Trophoblast cell (in vitro differentiated cells and primary cell): ENCODE results near the gene GCM1.

Experiments used
- DNase-seq, 2 donors: peaks; one replicate each; pipeline ENCODE4 v3.0.0-alpha.2; 2016
- H2AFZ ChIP-seq: 2 replicates; pipeline ENCODE4 v1.6.1; 2013; ENCODE audit warnings: low read length, moderate library complexity, mild to moderate bottlenecking; ENCODE audit not compliant: insufficient read depth, poor library complexity
- H2AK5ac ChIP-seq: 2 replicates; pipeline ENCODE4 v1.6.1; 2013; ENCODE audit warnings: mild to moderate bottlenecking, low read length
- H2BK120ac ChIP-seq: 2 replicates; pipeline ENCODE4 v1.6.1; 2013; ENCODE audit warnings: low read length, mild to moderate bottlenecking, moderate library complexity; ENCODE audit not compliant: insufficient read depth, poor library complexity
- H2BK12ac ChIP-seq: 2 replicates; pipeline ENCODE4 v1.6.1; 2013; ENCODE audit warnings: mild to moderate bottlenecking, low read length, moderate library complexity
- H2BK5ac ChIP-seq: 2 replicates; pipeline ENCODE4 v1.6.1; 2013; ENCODE audit warnings: low read length, low read depth, moderate library complexity, mild to moderate bottlenecking; ENCODE audit not compliant: poor library complexity
- H3K14ac ChIP-seq: 2 replicates; pipeline ENCODE4 v1.6.1; 2013; ENCODE audit warnings: mild to moderate bottlenecking, low read length
- H3K18ac ChIP-seq: 2 replicates; pipeline ENCODE4 v1.6.1; 2013; ENCODE audit warnings: mild to moderate bottlenecking, low read length
- H3K23ac ChIP-seq: 2 replicates; pipeline ENCODE4 v1.6.1; 2013; ENCODE audit warnings: low read length
- H3K27ac ChIP-seq: 2 replicates; pipeline ENCODE4 v1.5.1; 2013; ENCODE audit warnings: low read depth, mild to moderate bottlenecking, inconsistent platforms, low read length, moderate library complexity
- H3K27me3 ChIP-seq: 2 replicates; pipeline ENCODE4 v1.6.1; 2013; ENCODE audit warnings: inconsistent platforms, mild to moderate bottlenecking, low read length, moderate library complexity; ENCODE audit not compliant: insufficient read depth
- H3K36me3 ChIP-seq, 2 experiments: 1 replicate in 1 of 2; 2 replicates in 1 of 2; pipeline ENCODE4 v1.6.1; 2013; ENCODE audit warnings: low read length in 2 of 2, mild to moderate bottlenecking in 2 of 2, moderate library complexity in 1 of 2; ENCODE audit not compliant: insufficient read depth in 2 of 2, control insufficient read depth in 1 of 2
- H3K4ac ChIP-seq: 2 replicates; pipeline ENCODE4 v1.6.1; 2013; ENCODE audit warnings: low read depth, mild to moderate bottlenecking, low read length, moderate library complexity
- H3K4me1 ChIP-seq, 2 experiments: 1 replicate in 1 of 2; 2 replicates in 1 of 2; pipeline ENCODE4 v1.6.1; 2013; ENCODE audit warnings: low read length in 2 of 2, mild to moderate bottlenecking in 2 of 2, moderate library complexity in 1 of 2; ENCODE audit not compliant: insufficient read depth in 2 of 2, control insufficient read depth in 1 of 2
- H3K4me2 ChIP-seq: 2 replicates; pipeline ENCODE4 v1.6.1; 2013; ENCODE audit warnings: inconsistent platforms, mild to moderate bottlenecking, low read length, moderate library complexity
- H3K4me3 ChIP-seq: 2 replicates; pipeline ENCODE4 v1.5.1; 2013; ENCODE audit warnings: mild to moderate bottlenecking, low read depth, low read length, inconsistent platforms
- H3K79me1 ChIP-seq: one replicate; pipeline ENCODE4 v1.6.1; 2013; ENCODE audit warnings: low read length
- H3K79me2 ChIP-seq: 2 replicates; pipeline ENCODE4 v1.6.1; 2013; ENCODE audit warnings: low read length, mild to moderate bottlenecking; ENCODE audit not compliant: control insufficient read depth, insufficient read depth, poor library complexity
- H3K9ac ChIP-seq: 2 replicates; pipeline ENCODE4 v1.6.1; 2013; ENCODE audit warnings: mild to moderate bottlenecking, low read length
- H3K9me3 ChIP-seq: 2 replicates; pipeline ENCODE4 v1.6.1; 2013; ENCODE audit warnings: low read depth, mild to moderate bottlenecking, control low read depth, inconsistent platforms, low read length; ENCODE audit not compliant: insufficient read depth
- H4K12ac ChIP-seq: 2 replicates; pipeline ENCODE4 v1.6.1; 2013; ENCODE audit warnings: low read depth, mild to moderate bottlenecking, low read length, moderate library complexity
- H4K8ac ChIP-seq: 2 replicates; pipeline ENCODE4 v1.6.1; 2013; ENCODE audit warnings: low read depth, mild to moderate bottlenecking, low read length, moderate library complexity
- H4K91ac ChIP-seq: one replicate; pipeline ENCODE4 v1.6.1; 2013; ENCODE audit warnings: low read depth, mild to moderate bottlenecking, low read length, moderate library complexity
- WGBS: extraction: QIAGEN DNeasy Blood & Tissue Kit; methylation state at CpG from one replicate; pipeline ENCODE4 v1.1.7; 2013; ENCODE audit warnings: missing lambda C conversion rate; ENCODE audit not compliant: insufficient read length, insufficient coverage; ENCODE audit errors: extremely low coverage; 5-methylcytosine and 5-hydroxymethylcytosine counted together

Gene GCM1

GRCh38 chr6:53168516-53169267 is 20.1 kb upstream of the GCM1 start:
- no peaks in the 10 kb centered on the region for H3K9me3 ChIP-seq
- no peak overlapping the region for H2BK5ac ChIP-seq
- H3K27ac ChIP-seq, result peak overlapping the region; percentile 60

GRCh38 chr6:53165293-53165692 is 16.7 kb upstream of the GCM1 start:
- peaks cover 5% of the 10 kb centered on the region for H3K79me1 ChIP-seq
- H3K18ac ChIP-seq, result no peak overlapping the region
- DNase-seq, result no peak
- peak overlapping the region; percentile 36 for H4K91ac ChIP-seq
- H3K27me3 ChIP-seq, result no peaks in the 10 kb centered on the region
- H2BK120ac ChIP-seq, result no peak overlapping the region
- H3K4ac ChIP-seq, result no peak overlapping the region
- no peak overlapping the region for H4K12ac ChIP-seq
- no peak overlapping the region for H3K23ac ChIP-seq
- no peaks in the 10 kb centered on the region for H3K79me2 ChIP-seq
- no peaks in the 10 kb centered on the region for H3K36me3 ChIP-seq
- no peak overlapping the region for H3K4me3 ChIP-seq
- H3K4me1 ChIP-seq, result peaks cover 0 to 6% of the 10 kb centered on the region in 2 experiments
- WGBS, result no CpG with 5 or more reads among the region's 4 CpGs
- no peak overlapping the region for H2AK5ac ChIP-seq
- no peak overlapping the region for H3K9ac ChIP-seq
- no peak overlapping the region for H2BK5ac ChIP-seq
- H2AFZ ChIP-seq, result no peak overlapping the region
- no peak overlapping the region for H4K8ac ChIP-seq
- no peak overlapping the region for H3K14ac ChIP-seq
- no peaks in the 10 kb centered on the region for H3K9me3 ChIP-seq
- H2BK12ac ChIP-seq, result no peak overlapping the region
- no peak overlapping the region for H3K4me2 ChIP-seq
- no peak overlapping the region for H3K27ac ChIP-seq

More at GRCh38 chr6:53168516-53169267, 20.1 kb upstream of the GCM1 start:
- no peak overlapping the region for H4K12ac ChIP-seq
- H3K79me1 ChIP-seq, result peaks cover 3% of the 10 kb centered on the region
- H3K4me2 ChIP-seq, result no peak overlapping the region
- no peak overlapping the region for H4K8ac ChIP-seq
- H2BK120ac ChIP-seq, result no peak overlapping the region
- DNase-seq, result peak; percentile 57 to 90
- no CpG with 5 or more reads among the region's 4 CpGs for WGBS
- no peak overlapping the region for H3K23ac ChIP-seq
- H3K36me3 ChIP-seq, result no peaks in the 10 kb centered on the region
- H2BK12ac ChIP-seq, result peak overlapping the region; percentile 83
- H3K27me3 ChIP-seq, result no peaks in the 10 kb centered on the region
- H3K9ac ChIP-seq, result no peak overlapping the region
- no peak overlapping the region for H3K18ac ChIP-seq
- no peak overlapping the region for H3K4me3 ChIP-seq
- H3K14ac ChIP-seq, result no peak overlapping the region
- H3K79me2 ChIP-seq, result no peaks in the 10 kb centered on the region
- H3K4ac ChIP-seq, result no peak overlapping the region
- no peak overlapping the region for H2AK5ac ChIP-seq
- H3K4me1 ChIP-seq, result peaks cover 0 to 5% of the 10 kb centered on the region in 2 experiments
- no peak overlapping the region for H2AFZ ChIP-seq
- H4K91ac ChIP-seq, result peak overlapping the region; percentile 82

GRCh38 chr6:53162606-53163005 is 14.0 kb upstream of the GCM1 start:
- Histone ChIP-seq H3K4me1 (peaks cover 0 to 3% of the 10 kb centered on the region in 2 experiments), H4K12ac (no peak overlapping the region), H3K4me3 (no peak overlapping the region), H3K4me2 (no peak overlapping the region), H3K27ac (no peak overlapping the region), H3K9me3 (no peaks in the 10 kb centered on the region), H3K27me3 (no peaks in the 10 kb centered on the region), H3K14ac (no peak overlapping the region), H2BK120ac (no peak overlapping the region), H2BK12ac (no peak overlapping the region), H2AK5ac (no peak overlapping the region), H2AFZ (no peak overlapping the region), H4K8ac (no peak overlapping the region), H2BK5ac (no peak overlapping the region), H3K36me3 (no peaks in the 10 kb centered on the region), H3K9ac (no peak overlapping the region), H3K18ac (no peak overlapping the region), H4K91ac (no peak overlapping the region), H3K4ac (no peak overlapping the region), H3K79me2 (no peaks in the 10 kb centered on the region), H3K79me1 (peaks cover 2% of the 10 kb centered on the region), H3K23ac (no peak overlapping the region)
- no CpG with 5 or more reads among the region's 1 CpG for WGBS
- DNase-seq, result no peak

- no peaks in the 10 kb centered on the region for H3K36me3 ChIP-seq
- no peak overlapping the region for H3K14ac ChIP-seq
- H4K12ac ChIP-seq, result no peak overlapping the region
- H3K4me3 ChIP-seq, result no peak overlapping the region
- H3K4me2 ChIP-seq, result no peak overlapping the region
- peaks cover 0 to 3% of the 10 kb centered on the region in 2 experiments for H3K4me1 ChIP-seq
- H4K8ac ChIP-seq, result no peak overlapping the region
- no peak overlapping the region for H3K23ac ChIP-seq
- no peak overlapping the region for H3K27ac ChIP-seq
- no peaks in the 10 kb centered on the region for H3K27me3 ChIP-seq
- H3K18ac ChIP-seq, result no peak overlapping the region
- no peak overlapping the region for H2AK5ac ChIP-seq
- no peak overlapping the region for H2BK5ac ChIP-seq
- H3K9me3 ChIP-seq, result no peaks in the 10 kb centered on the region
- DNase-seq, result peak; percentile 85 to 96
- no peaks in the 10 kb centered on the region for H3K79me2 ChIP-seq
- H3K79me1 ChIP-seq, result peaks cover 2% of the 10 kb centered on the region
- H4K91ac ChIP-seq, result no peak overlapping the region
- no CpG with 5 or more reads among the region's 3 CpGs for WGBS
- no peak overlapping the region for H2AFZ ChIP-seq
- H2BK120ac ChIP-seq, result no peak overlapping the region
- H2BK12ac ChIP-seq, result no peak overlapping the region
- H3K4ac ChIP-seq, result no peak overlapping the region
- no peak overlapping the region for H3K9ac ChIP-seq
Measured at GRCh38 chr6:53161481-53162009, 12.9 kb upstream of the GCM1 start.
